HG02642 (cell line): ENCODE data around the gene MPZL2.

Experiments used
- ATAC-seq: cut with Tn5 transposase; IDR thresholded peaks from one replicate; pipeline ENCODE4 v1.9.1; 2021; ENCODE audit warnings: mild to moderate bottlenecking; ENCODE audit not compliant: unreplicated experiment, poor library complexity

The MPZL2 gene

GRCh38 chr11:118245936-118246562 is 18.0 kb downstream of the MPZL2 start:
- no peak for ATAC-seq

DNA sequence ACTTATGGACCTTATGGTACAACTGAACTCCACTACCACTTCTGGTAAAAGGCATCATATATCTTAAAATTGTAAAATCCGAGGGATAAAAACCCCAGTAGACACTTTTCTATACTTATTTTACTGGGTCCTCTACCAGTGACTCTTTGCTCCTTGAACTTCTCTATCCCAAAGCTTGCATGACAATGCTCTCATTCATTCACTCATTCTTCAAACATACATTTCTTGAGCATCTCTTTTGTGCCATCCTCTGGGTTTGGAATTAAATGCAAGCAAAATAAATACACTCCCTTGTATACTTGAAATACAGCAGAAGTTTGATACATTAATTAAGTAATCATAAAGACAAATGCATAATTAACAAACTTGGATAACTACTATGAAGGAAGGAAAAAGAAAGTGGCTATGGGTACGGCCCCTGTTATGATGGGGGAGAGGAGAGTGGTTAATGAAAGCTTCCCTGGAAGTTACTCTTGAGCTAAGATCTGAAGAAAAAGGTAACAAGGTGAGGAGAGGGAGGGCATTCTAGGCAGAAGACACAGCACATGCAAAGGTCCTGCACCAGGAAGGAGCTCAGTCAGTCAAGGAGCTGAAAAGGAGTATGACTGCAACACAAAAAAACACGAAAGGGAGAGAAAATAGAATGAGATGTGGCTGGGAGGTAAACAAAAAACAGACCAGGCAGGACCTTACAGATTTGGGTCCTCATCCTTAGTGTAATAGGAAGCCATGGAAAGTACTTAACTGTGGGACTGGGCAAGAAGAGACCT is 19.9 kb downstream of the MPZL2 start:
- no peak for ATAC-seq

DNA sequence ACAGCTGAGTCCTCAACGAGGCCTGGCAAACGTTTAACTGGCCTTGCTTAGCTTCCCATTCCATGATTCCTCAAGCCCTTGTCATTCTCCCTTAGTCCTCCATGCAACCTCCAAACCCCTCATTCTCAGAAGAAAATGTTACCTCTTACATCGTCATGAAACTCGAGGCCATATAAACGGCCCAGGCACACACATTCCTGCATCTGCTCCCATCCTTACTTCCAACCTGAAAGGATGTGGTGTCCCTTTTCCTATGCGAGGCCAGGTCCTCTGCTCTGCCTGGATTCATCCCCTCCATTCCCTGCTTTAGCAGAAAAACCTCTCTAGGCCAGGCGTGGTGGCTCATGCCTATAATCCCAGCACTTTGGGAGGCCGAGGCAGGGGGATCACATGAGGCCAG is 20.9 kb downstream of the MPZL2 start:
- no peak for ATAC-seq

GRCh38 chr11:118241764-118242098 is 22.4 kb downstream of the MPZL2 start:
- peak; percentile 18 for ATAC-seq

DNA sequence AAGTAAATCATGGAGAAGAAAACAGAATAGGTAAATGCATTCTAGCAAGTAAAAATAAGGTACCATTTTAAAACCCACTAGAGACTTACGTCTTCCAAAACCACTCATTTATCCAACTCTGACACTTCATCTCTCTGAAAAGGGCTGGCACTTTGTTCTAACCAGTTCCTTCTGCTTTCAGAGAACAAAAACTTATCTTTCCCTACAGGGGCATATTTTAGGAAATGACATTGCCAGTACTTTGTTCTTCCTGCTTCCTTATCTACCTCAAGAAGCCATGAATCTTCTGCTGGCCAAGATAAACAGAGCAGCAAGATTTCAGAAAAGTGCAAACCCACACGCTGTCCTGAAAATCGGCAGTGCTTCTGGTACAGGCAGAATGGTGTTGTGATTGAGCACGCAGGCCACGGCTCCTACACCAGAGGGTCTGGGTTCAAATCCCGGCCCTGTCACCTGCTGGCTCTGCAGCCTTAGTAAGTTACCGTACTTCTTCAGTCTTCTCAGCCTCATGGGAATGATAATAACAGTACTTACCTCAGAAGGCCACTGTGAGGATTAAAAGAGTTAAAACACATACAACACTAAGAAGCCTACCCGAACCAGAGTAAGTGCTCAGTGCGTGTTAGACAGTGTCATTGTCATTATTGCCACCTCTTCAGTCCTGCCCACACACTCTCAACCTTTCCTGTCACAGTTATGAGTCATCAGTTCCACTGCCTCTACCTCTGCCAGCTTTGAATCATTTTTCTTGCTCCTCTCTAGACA is 22.9 kb downstream of the MPZL2 start:
- ATAC-seq, result peak; percentile 83

DNA sequence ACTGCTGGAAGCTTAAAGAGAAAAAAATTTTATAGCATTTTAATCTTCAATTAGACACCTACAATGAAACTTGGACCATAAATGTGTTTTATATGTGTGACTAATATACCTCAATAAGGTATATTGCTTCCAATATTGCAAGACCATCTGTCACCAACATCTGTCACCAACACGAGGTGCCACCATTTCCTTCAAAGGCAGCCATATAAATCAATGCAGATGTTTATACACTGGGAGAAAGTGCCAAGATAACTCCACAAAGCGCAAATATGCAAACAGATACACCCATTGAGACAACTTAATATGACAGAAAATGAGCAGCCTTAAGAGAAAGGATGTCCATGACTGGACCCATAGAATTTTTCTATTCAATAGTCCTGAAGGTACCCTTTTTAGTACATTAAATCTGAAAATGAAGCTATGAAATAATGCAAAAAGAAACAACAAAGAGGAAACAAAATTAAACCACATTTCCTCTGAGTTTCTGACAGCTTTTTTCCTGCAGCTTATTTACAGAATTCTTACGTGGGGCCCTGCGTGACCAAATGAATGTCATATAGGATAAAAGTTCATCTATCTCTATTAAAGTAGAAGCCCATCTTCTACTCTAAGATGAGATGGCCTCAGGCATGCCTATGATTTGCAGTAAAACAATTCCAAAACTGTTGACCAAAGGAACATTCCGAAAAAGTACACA is 24.4 kb downstream of the MPZL2 start:
- no peak for ATAC-seq

DNA sequence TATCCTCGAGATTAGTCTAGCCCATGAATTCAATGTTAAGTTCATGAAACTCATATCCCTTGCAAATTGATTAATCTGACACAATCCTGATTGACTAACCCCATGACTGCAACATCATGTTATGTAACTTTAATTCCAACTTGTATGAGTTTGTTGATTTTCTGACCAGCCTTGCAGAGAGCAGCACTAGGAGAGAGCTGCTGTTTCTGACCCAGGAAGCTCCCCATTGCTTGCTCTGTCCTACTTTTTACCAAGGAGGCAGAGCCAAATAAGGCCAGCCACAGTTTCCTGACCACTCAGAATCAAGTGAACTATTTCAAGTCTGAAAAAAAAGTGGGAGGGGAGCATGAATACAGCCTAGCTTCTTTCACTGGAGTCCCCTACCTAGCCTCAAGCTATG is 25.2 kb downstream of the MPZL2 start:
- no peak for ATAC-seq

- ATAC-seq, result no peak
Measured at GRCh38 chr11:118238421-118238820, 25.7 kb downstream of the MPZL2 start.

DNA sequence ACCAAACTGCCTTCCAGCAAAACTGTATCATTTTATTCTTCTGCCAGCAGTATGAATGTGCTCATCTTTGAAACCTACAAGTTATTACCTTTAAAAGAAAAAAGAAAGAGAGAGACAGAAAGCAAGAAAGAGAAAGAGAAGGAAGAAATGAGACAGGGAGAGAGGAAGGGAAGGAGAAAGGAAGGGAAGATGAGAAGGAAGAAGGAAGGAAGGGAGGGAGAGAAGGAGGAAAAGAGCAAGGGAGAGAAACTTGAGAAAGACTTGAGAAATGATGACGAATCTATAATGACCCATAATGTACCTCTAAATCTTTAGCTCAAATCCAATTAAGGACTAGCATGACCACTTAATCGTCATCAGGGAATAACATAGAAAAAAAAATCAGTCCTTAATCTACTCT is 27.9 kb downstream of the MPZL2 start:
- no peak for ATAC-seq

- ATAC-seq, result no peak
Measured at GRCh38 chr11:118234833-118235232, 29.3 kb downstream of the MPZL2 start.

- no peak for ATAC-seq
Measured at GRCh38 chr11:118233850-118234249, 30.2 kb downstream of the MPZL2 start.

DNA sequence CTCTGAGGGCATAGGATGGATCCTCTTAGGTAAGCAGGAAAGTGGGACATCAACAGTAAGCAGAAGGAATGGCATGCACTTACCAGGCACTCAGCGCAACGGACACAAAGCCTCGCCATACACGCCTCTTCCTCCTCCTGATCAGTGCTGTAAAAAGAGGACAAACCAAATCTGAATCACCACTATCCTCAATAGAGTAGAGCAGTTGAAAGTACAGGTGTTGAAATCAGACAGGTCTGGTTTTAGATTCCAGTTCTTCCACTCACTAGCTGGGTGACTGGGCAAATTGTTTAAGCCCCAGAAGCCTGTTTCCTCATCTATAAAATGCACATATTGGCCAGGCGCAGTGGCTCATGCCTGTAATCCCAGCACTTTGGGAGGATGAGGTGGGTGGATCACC is 30.7 kb downstream of the MPZL2 start:
- ATAC-seq, result no peak

GRCh38 chr11:118232659-118233058 is 31.4 kb downstream of the MPZL2 start:
- ATAC-seq, result no peak

GRCh38 chr11:118231461-118231860 is 32.6 kb downstream of the MPZL2 start:
- no peak for ATAC-seq

GRCh38 chr11:118230088-118230487 is 34.0 kb downstream of the MPZL2 start:
- no peak for ATAC-seq

DNA sequence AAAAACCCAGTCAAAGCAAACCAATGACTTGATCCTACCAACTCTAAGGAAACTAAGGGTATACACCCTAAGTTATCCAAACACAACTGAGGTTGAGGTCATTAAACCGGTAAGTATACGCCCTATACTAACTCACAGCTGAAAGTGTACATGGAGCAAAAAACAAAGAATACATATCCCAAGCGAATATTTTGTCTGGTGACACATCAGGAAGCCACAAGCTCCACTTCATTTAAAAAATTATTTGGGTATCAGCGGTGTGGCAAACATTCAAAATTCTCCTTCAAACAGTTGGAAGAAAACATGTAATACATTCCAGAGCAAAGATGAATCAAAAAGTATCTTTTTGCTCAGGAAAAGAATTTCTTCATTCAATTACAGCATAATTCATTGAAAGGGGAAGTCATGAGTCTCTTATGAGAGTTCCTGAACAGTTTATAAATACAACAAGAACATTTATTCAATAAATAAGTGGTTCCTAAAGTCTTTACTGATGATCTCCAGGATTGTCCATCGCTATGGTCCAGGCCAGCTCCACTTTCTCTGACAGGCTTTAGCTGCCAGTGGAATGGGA is 34.7 kb downstream of the MPZL2 start:
- ATAC-seq, result no peak

DNA sequence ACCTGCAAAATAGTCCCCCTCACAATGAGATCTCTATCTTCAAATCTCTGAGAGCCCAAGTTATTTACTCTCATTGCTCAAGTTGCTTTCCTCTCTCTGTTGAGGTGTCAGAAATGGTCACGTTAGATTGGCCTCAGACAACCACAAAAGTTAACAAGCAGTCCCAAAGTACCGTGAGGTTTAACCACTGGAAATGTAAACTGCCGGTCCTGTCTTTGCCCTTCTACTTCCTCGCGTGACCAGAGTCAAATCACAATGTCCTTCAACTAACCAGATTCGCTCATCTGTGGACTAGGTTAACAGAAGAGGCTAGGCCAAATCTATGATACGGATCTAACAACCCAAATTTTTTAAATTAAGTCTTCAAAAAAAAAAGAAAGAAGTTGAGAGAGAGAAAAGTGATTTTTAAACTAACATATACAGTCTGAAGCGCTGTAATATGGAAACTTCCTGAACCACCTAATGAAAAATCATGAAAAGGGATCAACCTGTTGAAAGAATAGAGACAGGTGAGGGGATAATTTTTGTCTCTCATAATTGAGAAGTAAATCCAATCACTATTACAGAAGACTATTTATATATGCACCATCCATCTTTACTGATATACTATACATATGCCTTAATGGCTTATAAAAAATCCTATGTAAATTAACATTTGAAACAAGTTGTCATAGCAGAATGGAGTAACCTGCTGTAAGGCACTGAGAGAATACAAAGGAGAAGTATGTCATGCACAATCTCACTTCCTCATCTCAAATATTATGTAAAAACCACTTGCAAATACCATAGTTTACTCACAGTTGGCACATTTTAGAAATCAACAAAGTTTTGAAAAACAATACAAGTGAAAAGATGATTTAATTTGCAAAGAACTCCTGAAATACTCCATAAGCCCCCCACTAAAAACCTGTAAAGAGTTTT is 36.0 kb downstream of the MPZL2 start:
- peak; percentile 60 for ATAC-seq

DNA sequence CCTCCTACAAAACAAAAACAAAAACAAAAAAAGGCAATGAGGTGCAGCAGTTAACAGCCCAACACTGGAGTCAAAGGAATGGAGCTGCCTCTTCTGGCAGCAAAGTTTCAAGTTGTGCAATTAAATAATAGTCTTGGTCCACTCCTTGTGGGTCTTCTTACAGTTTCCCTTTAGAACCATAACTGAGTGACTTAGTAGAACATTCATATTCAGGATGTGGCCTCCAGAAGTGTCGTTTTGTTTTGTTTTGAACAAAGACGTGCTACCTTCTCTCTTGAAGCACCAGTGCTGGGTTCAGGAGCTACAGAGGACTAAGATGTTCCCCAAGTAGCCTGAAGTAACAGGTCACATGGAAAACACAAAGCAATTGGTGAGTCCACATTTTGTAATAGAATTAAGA is 37.3 kb downstream of the MPZL2 start:
- no peak for ATAC-seq

DNA sequence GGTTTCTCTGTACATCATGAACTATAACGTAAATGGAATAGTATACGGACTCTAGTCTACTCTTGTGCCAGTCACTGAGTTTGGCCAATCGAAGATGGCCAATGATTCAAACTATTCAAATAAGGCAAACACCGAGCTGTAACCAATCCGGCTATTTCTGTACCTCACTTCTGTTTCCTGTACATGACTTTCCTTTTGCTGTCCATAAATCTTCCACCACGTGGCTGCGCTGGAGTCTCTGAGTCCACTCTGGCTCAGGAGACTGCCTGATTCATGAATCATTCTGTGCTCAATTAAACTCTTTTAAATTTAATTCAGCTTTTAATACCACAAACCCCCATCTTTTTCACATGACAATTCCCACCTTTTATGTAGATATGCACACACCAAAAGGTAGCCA is 37.8 kb downstream of the MPZL2 start:
- ATAC-seq, result no peak
